GM21717 (cell line): ENCODE data around the gene TLR3.
"Not testable (repeated sequence)": the region's sequence is repeated elsewhere in the genome, so short reads cannot be mapped to it uniquely, and the experiment has no call there.

Experiments used
- ATAC-seq: cut with Tn5 transposase; IDR thresholded peaks from one replicate; pipeline ENCODE4 v1.9.1; 2021; ENCODE audit warnings: mild to moderate bottlenecking, moderate library complexity; ENCODE audit not compliant: unreplicated experiment

Gene TLR3

DNA sequence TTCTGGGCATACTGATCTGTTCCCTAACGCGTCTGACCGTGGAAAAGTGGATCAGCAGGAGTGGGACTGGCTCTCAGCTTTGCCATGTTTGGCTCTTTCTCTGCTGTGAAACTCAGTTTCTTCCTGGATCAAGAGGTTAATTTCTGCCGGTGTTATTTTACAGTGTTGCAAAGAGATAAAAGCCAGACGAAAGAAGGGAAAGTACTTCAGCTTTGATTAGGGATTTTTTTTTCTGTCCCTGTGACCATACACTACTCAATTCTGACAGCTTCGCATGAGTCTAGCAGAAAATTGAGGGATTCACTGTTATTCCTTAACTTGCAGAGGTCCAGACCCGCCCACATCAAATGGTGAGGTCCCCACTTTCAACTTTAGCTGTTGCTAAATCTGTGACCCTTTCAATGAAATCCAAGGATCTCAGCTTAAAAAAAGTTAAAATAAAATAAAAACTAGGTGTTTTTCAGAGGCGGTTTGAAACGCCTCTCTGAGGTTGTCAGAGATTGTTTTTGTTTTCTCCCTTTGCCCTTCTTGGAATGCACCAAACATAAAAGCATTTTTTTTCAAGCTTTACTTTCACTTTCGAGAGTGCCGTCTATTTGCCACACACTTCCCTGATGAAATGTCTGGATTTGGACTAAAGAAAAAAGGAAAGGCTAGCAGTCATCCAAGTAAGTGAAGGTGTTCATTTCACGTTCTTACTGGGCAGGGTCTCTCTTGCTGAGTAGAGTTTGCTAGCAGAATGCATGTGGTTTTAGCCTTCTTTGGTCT is at the start of gene TLR3:
TLR3 (plus strand) TSS at position 576 of the 768 bp plus-strand sequence. CDS start 7,464 bp downstream, outside the sequence.
- no peak for ATAC-seq

DNA sequence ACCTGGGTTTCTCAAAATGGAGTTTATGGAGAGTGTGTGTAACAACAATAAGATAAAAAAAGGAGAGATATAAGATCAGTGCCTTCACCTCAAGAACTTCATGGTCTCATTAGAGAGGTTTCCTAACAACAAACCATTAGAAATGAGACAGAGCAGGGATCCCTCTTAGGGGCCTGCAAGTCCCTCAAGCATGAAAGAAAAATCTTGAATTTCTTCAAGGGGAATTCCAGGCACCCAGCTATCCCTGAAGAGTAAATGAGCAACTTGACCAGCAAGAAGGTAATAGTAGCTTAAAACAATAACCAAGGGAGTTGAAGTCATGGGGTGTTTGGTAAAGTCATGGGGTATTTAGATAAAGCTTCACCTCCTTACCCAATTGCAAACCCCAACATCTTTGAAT is 49.7 kb upstream of the TLR3 start:
- no peak for ATAC-seq

DNA sequence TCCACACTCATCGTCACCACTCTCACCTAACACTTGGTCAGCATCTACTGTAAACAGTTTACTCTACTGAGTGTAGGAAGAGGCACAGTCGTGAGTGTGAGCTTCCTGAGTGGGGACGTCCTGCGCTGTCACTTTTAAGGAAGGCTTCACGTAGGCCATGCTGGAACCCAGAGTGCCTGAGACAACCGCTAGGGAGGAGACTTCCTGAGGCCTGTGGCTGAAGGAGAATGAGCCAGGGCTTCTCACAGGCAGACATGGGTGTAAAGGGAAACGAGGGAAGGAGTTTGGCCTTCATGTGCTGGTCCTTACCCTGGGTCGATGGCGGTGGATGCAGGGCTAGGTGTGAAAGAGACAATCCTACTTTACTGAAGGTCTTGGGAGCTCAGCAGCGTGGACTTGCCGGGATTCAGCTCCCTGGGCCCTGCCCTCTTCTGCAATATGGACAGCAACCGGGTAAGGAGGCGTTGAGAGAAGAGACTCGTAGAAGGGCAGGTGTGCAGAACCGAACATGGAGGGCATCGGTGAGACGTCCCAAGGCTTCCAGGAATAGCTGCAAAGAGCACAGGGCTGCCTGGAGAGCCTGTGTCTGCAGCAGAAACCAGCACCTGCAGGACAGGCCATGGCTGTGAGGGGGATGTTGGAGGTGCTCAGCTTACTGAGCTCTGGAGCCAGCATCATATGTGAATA is 48.7 kb upstream of the TLR3 start:
- ATAC-seq = no peak

DNA sequence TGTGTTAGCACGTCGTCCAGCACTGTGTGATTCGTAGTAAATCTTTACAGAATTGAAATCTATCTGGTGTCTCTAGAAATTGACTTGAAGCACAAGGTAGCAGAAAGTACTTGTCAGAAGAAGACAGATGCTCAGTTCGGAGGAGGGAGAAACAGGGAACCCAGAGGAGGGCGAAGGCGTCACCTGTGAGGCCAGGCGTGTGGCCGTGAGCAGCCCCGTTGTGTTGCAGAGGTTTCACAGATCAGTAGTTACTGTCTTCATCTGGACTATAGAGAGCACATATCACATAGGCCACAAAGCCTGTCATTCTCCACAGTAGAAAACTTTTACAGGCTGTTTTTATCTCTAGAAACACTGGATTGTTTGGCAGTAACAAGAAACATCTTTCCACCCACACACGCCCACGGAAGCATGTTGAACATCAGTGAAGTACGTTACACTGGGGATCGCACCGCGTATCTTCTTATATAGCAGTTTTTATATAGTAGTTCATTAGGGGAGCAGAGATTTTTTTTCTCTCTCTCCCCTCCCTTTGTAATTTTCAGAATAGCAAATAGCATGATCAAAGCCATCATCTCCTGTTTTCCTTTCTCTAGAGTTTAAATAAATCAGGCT is 48.1 kb upstream of the TLR3 start:
- ATAC-seq = no peak

DNA sequence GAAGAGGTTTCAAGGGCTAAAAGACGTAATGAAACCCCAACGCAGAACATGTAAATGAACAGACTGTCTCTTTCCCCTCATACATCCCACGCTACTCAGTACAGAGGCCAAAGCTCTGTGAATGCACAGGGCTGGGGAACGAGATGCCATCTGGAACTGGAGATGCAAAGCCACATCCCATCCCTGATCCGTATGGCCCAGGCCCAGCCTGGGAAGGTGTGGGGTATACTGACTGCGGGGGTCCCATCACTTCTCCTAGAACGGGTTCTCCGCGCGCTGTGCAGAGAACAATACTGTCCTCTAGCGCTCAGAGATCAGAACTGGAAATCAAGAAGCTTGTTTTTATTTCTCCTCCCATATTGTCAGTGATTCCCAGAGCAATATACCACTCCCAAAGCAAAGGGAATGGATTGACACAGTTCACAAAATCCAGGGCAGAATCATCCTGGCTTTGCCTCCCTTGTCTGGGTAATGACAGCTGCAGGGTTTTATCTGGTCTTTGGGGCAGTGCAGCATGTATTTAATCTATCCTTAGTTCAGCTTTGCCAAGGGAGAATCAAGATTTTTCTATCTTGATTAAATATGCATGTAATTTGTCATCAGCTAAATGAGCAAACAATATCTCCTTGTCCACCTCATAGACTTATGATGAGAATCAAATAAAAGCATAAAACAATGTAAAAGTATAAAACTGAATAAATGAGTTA is 47.3 kb upstream of the TLR3 start:
- no peak for ATAC-seq

DNA sequence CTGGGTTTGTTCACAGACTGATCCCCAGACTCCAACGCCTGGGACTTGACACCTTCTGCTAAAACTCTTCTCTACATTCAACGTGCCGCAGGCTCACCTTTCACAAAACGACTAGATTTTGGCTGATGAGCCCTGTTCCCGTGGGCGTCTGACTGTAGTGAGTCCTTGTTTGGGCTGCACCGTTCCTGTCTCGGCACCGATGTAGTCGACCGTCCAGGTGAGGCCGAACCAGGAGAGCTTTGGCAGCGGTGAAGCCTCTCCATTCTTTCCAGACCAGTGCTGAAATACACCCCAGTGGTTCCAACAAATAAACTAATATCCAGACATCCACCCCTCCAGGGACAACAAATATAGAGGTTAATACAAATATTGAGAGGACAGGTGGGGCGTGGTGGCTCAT is 45.0 kb upstream of the TLR3 start:
- no peak for ATAC-seq

DNA sequence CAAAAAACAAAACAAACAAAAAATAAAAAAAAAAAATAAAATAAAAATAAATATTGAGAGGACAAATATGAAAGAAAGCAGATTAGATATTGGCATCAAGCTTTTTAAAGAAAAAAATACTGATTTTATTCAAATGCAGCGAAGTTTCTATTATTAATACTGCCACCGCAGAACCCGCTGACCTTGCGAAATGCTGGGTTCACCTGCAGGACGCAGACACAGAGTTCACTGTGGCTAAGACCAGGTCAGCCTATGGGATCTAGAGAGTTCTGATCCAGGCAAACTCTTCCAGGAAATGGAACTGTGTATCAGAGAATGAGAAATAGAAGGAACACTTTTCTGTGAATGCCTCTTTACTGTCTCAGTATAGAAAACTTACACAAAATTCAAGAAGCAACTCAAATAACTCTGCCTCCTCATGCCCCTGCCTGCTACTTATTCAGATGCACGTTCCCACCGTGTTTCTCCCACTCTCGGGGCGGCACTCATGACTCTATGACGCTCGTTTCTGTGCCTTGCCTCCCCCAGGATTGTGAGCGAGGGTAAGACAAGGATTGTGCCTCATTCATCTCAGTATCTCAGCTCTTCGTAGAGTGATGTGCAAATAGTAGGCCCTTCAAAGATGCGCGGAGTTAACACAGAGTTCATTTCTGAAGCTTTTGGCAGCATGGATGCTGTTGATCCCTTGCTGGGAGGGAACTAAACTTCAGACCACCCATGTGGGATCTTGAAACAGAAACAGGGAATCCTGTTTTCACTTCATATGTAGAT is 44.1 kb upstream of the TLR3 start:
- no peak for ATAC-seq

DNA sequence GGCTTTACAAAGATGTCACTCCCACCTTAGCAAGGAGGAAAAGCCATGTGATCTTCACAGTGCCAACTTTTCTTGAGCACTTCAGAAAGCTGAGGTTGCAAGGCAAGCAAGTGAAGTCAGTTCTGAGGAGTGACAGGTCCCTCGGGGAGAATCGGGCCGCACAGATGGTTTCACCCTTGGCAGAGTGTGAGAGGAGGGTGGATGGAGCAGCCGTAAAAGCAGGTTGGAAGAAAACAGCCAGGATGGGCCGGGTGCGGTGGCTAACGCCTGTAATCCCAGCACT is 43.6 kb upstream of the TLR3 start:
- no peak for ATAC-seq

DNA sequence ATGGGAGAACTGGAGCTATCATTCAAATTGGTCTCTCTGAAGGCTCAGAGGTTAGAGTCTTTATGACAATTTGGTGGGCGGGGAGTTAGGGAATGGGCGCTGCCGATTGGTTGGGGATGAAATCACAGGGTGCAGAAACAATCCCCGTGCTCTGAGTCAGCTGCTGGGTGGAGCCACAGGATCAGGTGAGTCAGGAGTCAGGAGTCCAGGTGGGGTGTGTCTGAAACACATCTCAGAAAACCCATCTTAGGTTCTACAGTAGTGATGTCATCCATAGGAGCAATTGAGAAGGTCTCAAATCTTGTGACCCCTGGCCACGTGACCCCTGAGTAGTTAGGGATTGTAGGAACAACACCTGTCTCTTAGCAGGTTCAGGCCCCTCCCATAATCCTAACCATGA is 41.6 kb upstream of the TLR3 start:
- ATAC-seq = no peak

DNA sequence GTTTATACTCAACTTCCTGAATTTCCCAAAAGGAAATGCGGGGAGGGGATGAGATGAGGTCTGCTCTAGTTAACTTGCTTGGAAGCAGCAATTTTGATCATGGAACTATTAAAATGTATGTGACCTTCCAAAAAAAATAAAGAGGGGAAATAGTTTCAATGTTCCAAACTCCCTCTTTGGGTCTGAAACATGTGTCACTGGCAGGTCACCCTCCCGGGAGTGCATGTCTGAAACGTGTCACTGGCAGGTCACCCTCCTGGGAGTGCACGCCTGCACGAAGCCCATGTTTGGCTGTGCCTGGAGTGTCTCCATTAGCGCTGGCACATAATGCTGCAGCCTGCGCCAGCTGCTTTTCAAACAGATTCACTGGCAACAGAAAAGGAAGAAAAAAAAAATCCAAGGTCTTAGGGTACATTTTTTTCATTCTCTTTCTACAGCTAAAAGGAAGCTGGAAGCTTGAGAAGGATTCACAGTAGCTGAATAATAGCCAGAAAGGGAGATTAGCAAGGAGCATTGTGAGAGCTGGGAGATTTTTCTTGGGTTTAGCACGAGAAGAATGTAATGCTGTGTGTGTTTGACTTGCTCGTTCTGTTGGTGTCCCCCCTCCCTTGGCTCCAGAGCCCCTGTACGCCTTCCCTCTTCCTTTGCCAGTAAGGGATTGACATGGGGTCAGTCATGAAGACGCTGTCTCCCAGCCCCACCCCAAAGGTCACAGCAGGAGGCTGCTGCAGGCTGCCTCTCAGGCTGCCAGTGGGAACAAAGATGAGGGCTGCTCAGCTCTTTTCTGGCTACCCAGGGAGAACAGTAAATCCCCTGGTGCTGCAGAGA is 39.2 kb upstream of the TLR3 start:
- no peak for ATAC-seq

DNA sequence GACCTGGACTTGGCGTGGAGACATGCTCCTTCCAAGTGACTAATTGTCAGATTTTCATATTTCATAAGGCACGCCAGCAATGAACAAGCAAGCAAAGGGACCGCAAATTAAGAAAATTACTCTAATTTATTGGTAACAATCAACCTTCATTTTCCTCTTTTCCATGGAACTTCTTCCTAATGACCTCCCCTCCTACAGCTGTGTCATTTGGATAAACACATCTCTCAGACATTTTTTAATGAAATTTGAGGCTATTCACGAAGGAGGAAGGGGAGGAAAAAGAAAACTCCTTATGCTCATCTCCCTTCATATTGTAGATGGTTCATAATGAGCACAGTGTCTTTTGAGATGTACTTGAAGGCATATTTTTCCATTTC is 38.6 kb upstream of the TLR3 start:
- no peak for ATAC-seq

DNA sequence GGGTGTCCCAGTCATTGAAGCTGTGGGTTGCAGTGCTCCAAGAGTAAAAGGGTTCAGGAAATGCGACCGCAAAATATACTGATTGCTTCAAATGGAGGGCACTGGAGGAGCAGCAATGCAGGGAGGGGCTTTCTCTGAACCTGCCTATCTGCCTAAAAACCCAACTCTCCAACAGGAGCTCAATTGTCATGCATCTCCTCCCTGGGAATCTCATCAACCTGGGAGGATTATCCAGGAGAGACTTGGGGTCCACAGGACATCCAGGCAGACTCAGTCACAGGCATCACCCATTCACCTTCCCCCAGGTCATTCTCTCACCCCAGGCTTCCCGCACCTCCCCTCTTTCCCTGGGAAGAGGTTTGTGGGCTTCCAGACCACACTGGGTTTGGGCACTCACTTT is 38.2 kb upstream of the TLR3 start:
- ATAC-seq = no peak

DNA sequence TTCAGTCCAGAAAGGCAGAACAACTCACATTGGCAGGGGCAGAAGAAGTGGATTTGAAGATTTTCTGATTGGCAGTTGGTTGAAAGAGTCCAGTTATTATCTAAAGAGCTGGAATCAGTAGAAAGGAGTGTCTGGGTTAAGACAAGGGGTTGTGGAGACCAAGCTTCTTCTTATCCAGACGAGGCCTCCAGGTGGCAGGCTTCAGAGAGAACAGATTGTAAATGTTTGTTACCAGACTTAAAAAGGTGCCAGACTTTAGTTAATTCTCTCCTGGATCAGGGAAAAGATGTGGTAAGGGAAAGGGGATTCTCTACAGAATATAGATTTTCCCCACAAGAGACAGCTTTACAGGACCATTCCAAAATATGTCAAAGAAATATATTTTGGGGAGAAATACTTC is 36.7 kb upstream of the TLR3 start:
- no peak for ATAC-seq

DNA sequence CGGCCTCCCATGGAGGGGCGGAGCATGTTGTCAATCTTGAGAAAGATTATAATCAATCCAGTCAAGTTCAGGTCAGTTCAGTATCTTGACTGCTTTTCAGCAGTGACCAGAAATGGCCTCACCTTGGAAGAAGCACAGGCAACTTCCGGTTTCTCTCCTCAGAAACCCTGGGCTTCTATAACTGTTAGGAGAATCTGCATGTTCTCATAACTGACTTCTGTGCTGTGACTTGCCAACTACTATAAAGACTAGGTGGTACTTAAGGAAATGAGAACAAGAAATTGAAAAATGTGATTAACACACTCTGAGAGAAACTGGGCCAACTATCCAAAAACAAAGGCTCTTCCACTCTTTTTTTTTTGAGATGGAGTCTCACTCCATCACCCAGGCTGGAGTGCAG is 35.9 kb upstream of the TLR3 start:
- ATAC-seq = no peak

DNA sequence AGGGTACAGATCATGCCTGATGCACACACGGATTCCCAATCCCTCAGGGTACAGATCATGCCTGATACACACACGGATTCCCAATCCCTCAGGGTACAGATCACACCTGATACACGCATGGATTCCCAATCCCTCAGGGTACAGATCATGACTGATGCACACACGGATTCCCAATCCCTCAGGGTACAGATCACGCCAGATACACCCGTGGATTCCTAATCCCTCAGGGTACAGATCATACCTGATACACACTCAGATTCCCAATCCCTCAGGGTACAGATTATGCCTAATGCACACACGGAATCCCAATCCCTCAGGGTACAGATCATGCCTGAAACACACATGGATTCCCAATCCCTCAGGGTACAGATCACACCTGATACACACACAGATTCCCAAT is 34.3 kb upstream of the TLR3 start:
- ATAC-seq = not testable (repeated sequence)

DNA sequence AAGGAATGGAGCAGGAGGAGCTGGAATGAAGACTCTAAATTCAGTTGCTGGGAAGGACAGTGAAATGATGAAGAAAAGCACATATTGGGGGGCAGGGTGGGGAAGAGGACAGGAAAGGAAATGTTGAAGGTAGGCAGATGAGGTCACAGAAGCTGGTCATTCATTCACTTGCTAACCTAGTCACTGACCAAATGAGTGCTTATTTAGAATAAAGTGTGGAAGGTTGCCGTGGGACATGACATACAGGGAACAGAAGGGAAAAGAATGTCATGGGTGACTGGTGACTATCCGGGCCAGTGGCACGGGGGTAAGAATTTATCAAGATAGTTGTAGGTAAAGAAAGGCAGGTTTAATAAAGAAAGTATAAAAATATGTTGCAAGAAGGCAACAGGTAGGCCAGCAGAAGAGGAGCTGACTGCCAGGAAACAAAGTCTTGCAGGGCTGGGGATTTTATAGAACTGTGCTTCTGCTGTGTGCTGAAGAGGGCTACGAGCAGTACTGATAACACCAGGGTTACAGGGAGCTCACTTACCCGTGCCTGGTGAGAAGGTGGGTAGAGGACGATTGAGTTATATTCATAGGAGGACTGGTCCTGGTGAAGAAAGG is 31.9 kb upstream of the TLR3 start:
- ATAC-seq = no peak

DNA sequence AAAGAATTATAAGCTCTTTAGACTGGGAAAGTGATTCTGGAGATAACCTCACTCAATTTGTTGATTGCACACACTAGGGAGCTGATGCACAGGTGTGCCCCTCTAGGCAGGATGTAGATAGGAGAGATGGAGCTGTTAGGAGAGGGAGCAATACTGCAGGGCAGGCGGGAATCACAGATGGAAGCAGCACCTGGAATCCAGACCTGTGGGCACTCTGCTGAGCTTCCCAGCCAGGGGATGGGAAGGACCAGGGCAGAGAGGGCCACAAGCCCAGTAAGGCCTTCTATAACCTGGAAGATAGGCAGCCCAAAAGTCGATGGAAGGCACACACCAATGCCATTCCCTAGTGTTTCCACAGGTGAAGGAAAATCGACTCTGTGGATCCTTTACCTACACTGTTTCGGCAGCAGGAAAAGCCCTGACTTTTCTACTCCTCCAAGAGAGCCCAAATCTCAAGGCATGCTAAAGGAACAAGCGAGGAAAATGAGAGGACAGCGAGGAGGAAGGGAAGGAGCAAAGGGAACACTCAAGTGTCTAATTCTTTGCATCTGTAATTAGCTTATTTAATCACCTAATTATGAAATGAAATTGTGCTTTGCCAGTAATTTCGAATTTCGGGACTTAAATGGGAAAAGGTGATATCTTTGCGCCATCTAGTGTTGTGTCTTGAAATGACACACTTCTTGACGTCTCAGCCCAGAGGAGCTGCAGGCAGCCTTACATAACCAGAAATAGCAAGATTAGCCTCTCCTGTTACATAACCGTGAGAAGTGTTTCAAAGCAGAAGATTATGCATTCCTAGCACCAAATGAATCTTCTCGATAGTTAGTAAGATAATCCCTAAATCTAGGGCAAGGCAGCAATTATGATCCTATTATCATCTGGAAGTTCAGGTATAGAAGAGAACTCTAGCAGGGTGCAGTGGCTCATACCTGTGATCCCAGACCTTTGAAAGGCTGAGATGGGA is 31.0 kb upstream of the TLR3 start:
- ATAC-seq = peak; percentile 61

DNA sequence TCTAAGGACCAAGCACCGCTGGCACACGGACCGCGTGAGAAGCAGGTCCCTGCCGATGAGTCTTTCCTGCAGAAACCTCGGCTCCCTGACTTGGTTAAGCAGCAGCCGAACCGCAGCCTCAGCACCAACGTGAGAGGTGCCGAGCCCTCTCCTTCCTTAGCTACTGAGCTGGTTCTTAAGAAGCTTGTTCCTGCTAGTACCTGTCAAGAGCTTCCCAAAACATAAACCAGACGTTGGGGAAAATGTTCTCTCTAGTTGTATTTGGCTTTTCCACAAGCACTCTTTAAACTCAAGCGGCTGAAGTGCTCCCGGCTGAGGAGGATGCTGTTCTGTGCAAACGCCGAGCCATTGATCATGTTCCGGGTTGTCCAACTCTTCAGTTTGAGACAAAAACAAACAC is 29.3 kb upstream of the TLR3 start:
- no peak for ATAC-seq

DNA sequence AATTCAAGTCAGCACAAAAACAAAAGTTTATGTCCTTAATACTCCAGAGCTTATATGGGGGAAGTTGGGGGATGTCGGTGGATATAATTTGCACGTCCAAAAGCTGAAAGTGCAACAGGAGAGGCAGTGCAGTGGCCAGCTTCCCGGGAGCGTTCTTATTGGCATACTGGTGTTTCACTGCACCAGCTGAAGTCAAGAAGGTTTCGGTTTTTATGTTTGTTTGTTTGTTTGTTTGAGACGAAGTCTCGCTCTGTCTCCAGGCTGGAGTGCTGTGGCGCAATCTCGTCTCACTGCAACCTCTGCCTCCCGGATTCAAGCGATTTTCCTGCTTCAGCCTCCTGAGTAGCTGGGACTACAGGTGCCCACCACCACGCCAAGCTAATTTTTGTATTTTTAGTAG is 28.6 kb upstream of the TLR3 start:
- ATAC-seq = no peak
